Skin epidermis (tissue), 12 donors: Measurements from ENCODE around the gene KHDRBS1.
"Not testable (repeated sequence)": the region's sequence is repeated elsewhere in the genome, so short reads cannot be mapped to it uniquely, and the experiment has no call there.

ENCODE experiments used
- H3K27ac ChIP-seq, 21 experiments: fragments of 200-600 bp; sonication (generic) in 11 of 21; one replicate each; pipeline ENCODE4 v1.5.0; 2020; ENCODE audit warnings: mild to moderate bottlenecking in 3 of 21, inconsistent platforms in 2 of 21, moderate library complexity in 2 of 21
- H3K4me3 ChIP-seq, 7 experiments: fragments of 200-600 bp; sonication (generic) in 2 of 7; one replicate each; pipeline ENCODE4 v1.5.0; 2020; ENCODE audit warnings: inconsistent platforms in 2 of 7, mild to moderate bottlenecking in 2 of 7, moderate library complexity in 1 of 7

KHDRBS1 gene

GRCh38 chr1:32055416-32055815 lies 41.7 kb downstream of the KHDRBS1 start:
- Histone ChIP-seq H3K27ac (no peak overlapping the region), H3K4me3 (no peak overlapping the region)

- Histone ChIP-seq H3K27ac (no peak overlapping the region), H3K4me3 (no peak overlapping the region)
Measured at GRCh38 chr1:32056598-32056997, 42.9 kb downstream of the KHDRBS1 start.

GRCh38 chr1:32060914-32061313 lies 47.2 kb downstream of the KHDRBS1 start:
- no peak overlapping the region for H3K4me3 ChIP-seq
- H3K27ac ChIP-seq = peak overlapping the region in 1 of 21 experiments; percentile 20

GRCh38 chr1:32062867-32063230 lies 49.2 kb downstream of the KHDRBS1 start:
- H3K27ac ChIP-seq = peak overlapping the region in 12 of 21 experiments; percentile 8 to 69 (median 44)
- H3K4me3 ChIP-seq = no peak overlapping the region

GRCh38 chr1:32063261-32063681 lies 49.6 kb downstream of the KHDRBS1 start:
- Histone ChIP-seq H3K4me3 (no peak overlapping the region), H3K27ac (peak overlapping the region in 10 of 21 experiments; percentile 25 to 69 (median 48))

- H3K27ac ChIP-seq = not testable (repeated sequence)
Measured at GRCh38 chr1:32065613-32066488, 52.2 kb downstream of the KHDRBS1 start.

GRCh38 chr1:32066489-32066873 lies 52.8 kb downstream of the KHDRBS1 start:
- Histone ChIP-seq H3K27ac (peak overlapping the region in 5 of 21 experiments; percentile 25 to 47 (median 30)), H3K4me3 (no peak overlapping the region)

More at GRCh38 chr1:32065613-32066488, 52.2 kb downstream of the KHDRBS1 start:
- not testable (repeated sequence) for H3K4me3 ChIP-seq

GRCh38 chr1:32068957-32069588 lies 55.4 kb downstream of the KHDRBS1 start:
- H3K27ac ChIP-seq = peak overlapping the region in 1 of 21 experiments; percentile 15
- no peak overlapping the region for H3K4me3 ChIP-seq

- peak overlapping the region; percentile 68 to 96 (median 86) for H3K27ac ChIP-seq
- peak overlapping the region; percentile 48 to 89 (median 70) for H3K4me3 ChIP-seq
Measured at GRCh38 chr1:32071758-32072621, 58.3 kb downstream of the KHDRBS1 start.

- peak within 1 kb of the TSS; percentile 48 to 89 (median 70) for H3K4me3 ChIP-seq
- peak within 1 kb of the TSS; percentile 68 to 96 (median 86) for H3K27ac ChIP-seq
Measured at GRCh38 chr1:32072622-32073298, 59.1 kb downstream of the KHDRBS1 start, which contains the start of gene TMEM39B. Gene TMEM39B, plus strand, starts transcription at chr1:32072939. Its CDS starts 109 bp downstream, at chr1:32073048.

- peak overlapping the region; percentile 68 to 96 (median 86) for H3K27ac ChIP-seq
- peak overlapping the region; percentile 48 to 89 (median 70) for H3K4me3 ChIP-seq
Measured at GRCh38 chr1:32073299-32074229, 59.9 kb downstream of the KHDRBS1 start.

GRCh38 chr1:32074841-32075240 lies 61.2 kb downstream of the KHDRBS1 start:
- Histone ChIP-seq H3K27ac (no peak overlapping the region), H3K4me3 (no peak overlapping the region)

GRCh38 chr1:32077451-32077850 lies 63.8 kb downstream of the KHDRBS1 start:
- no peak overlapping the region for H3K27ac ChIP-seq
- H3K4me3 ChIP-seq = no peak overlapping the region

GRCh38 chr1:32082022-32082421 lies 68.4 kb downstream of the KHDRBS1 start:
- H3K27ac ChIP-seq = no peak overlapping the region
- no peak overlapping the region for H3K4me3 ChIP-seq

- not testable (repeated sequence) for H3K27ac ChIP-seq, H3K4me3 ChIP-seq
Measured at GRCh38 chr1:32086381-32086780, 72.7 kb downstream of the KHDRBS1 start.

GRCh38 chr1:32091176-32091575 lies 77.5 kb downstream of the KHDRBS1 start:
- H3K27ac ChIP-seq = no peak overlapping the region

GRCh38 chr1:32091591-32091990 lies 77.9 kb downstream of the KHDRBS1 start:
- H3K4me3 ChIP-seq = no peak overlapping the region
- H3K27ac ChIP-seq = no peak overlapping the region

More at GRCh38 chr1:32091176-32091575, 77.5 kb downstream of the KHDRBS1 start:
- no peak overlapping the region for H3K4me3 ChIP-seq
